Neural cell (in vitro differentiated cells): Measurements from ENCODE around the gene ATF1. TPM values are rescaled to one million over a fixed set of nuclear protein-coding genes. Genes with fewer than 3 reads are reported as not detected.

Experiments used
- H2AFZ ChIP-seq: fragments of 200-600, 300-800 bp; sonication (generic), shearing (Covaris generic); 2 replicates; pipeline ENCODE4 v1.6.0; 2014; ENCODE audit warnings: low read depth, mild to moderate bottlenecking, antibody characterized with exemption, low read length, moderate library complexity
- H3F3A ChIP-seq: fragments of 200-600 bp; shearing (Covaris generic); 2 replicates; pipeline ENCODE4 v1.6.1; 2016; ENCODE audit warnings: mild to moderate bottlenecking, moderate library complexity, mixed read lengths, antibody characterized with exemption, low read length; ENCODE audit not compliant: insufficient read depth, poor library complexity, severe bottlenecking
- H3K27ac ChIP-seq: fragments of 200-600, 300-800 bp; sonication (generic), shearing (Covaris generic); 2 replicates; pipeline ENCODE4 v1.5.1; 2014; ENCODE audit warnings: mild to moderate bottlenecking, low read length, moderate library complexity
- H3K27me3 ChIP-seq: fragments of 300-800, 200-600 bp; sonication (generic), shearing (Covaris generic); 2 replicates; pipeline ENCODE4 v1.6.0; 2014; ENCODE audit warnings: mild to moderate bottlenecking, low read depth, low read length, moderate library complexity; ENCODE audit not compliant: insufficient read depth
- H3K36me3 ChIP-seq: fragments of 300-800, 200-600 bp; sonication (generic), shearing (Covaris generic); 2 replicates; pipeline ENCODE4 v1.5.1; 2014; ENCODE audit warnings: mild to moderate bottlenecking, antibody characterized with exemption, low read length, moderate library complexity; ENCODE audit not compliant: insufficient read depth
- H3K4me2 ChIP-seq: fragments of 300-800, 200-600 bp; sonication (generic), shearing (Covaris generic); 2 replicates; pipeline ENCODE4 v1.6.0; 2014; ENCODE audit warnings: mild to moderate bottlenecking, low read length
- H3K4me3 ChIP-seq: fragments of 300-800, 200-600 bp; sonication (generic), shearing (Covaris generic); 2 replicates; pipeline ENCODE4 v1.5.1; 2014; ENCODE audit warnings: mild to moderate bottlenecking, low read length, moderate library complexity
- H3K79me2 ChIP-seq: fragments of 200-600 bp; shearing (Covaris generic); replicated peaks from 2 replicates; pipeline ENCODE4 v1.6.0; 2014; ENCODE audit warnings: mild to moderate bottlenecking, low read length, moderate library complexity; ENCODE audit not compliant: insufficient read depth
- H3K9ac ChIP-seq: fragments of 300-800, 200-600 bp; sonication (generic), shearing (Covaris generic); 2 replicates; pipeline ENCODE4 v1.6.1; 2016; ENCODE audit warnings: mild to moderate bottlenecking, low read length, mixed read lengths
- H3K9me2 ChIP-seq: fragments of 200-600 bp; shearing (Covaris generic); 2 replicates; pipeline ENCODE4 v1.6.1; 2016; ENCODE audit warnings: mild to moderate bottlenecking, low read length, mixed read lengths; ENCODE audit not compliant: insufficient read depth
- H3K9me3 ChIP-seq: fragments of 200-600, 300-800 bp; sonication (generic), shearing (Covaris generic); 2 replicates; pipeline ENCODE4 v1.6.1; 2016; ENCODE audit warnings: mild to moderate bottlenecking, mixed run types, low read length, moderate library complexity, mixed read lengths
- H4K20me1 ChIP-seq: fragments of 200-600 bp; shearing (Covaris generic); 2 replicates; pipeline ENCODE4 v1.6.1; 2016; ENCODE audit warnings: mild to moderate bottlenecking, mixed run types; ENCODE audit not compliant: insufficient read depth
- CTCF ChIP-seq: fragments of 450-650 bp; IDR thresholded peaks from 2 replicates; pipeline ENCODE4 v1.5.1; 2014; ENCODE audit warnings: antibody characterized with exemption, mild to moderate bottlenecking, moderate library complexity; ENCODE audit not compliant: poor library complexity, severe bottlenecking
- EP300 ChIP-seq: fragments of 450-650 bp; conservative IDR thresholded peaks from 2 replicates; pipeline ENCODE4 v1.6.1; 2014; ENCODE audit warnings: antibody characterized with exemption, mild to moderate bottlenecking, moderate library complexity; ENCODE audit not compliant: poor library complexity, severe bottlenecking
- EZH2 ChIP-seq: fragments of 200-600, 300-800 bp; shearing (Covaris generic), sonication (generic); IDR thresholded peaks from 2 replicates; pipeline ENCODE4 v1.6.1; 2014; ENCODE audit warnings: antibody characterized with exemption, low read length, borderline replicate concordance, mild to moderate bottlenecking; ENCODE audit not compliant: insufficient read depth, poor library complexity, severe bottlenecking
- MXI1 ChIP-seq: fragments of 450-650 bp; conservative IDR thresholded peaks from 2 replicates; pipeline ENCODE4 v1.6.1; 2014; ENCODE audit warnings: antibody characterized with exemption, mild to moderate bottlenecking; ENCODE audit not compliant: poor library complexity, severe bottlenecking
- POLR2AphosphoS5 ChIP-seq: IDR thresholded peaks from 2 replicates; pipeline ENCODE4 v1.6.1; 2012
- RAD21 ChIP-seq: fragments of 450-650 bp; conservative IDR thresholded peaks from 2 replicates; pipeline ENCODE4 v1.6.1; 2014; ENCODE audit warnings: antibody characterized with exemption, mild to moderate bottlenecking, moderate library complexity
- REST ChIP-seq: IDR thresholded peaks from 2 replicates; pipeline ENCODE4 v1.6.1; 2012; ENCODE audit warnings: borderline replicate concordance
- SMC3 ChIP-seq: fragments of 450-650 bp; conservative IDR thresholded peaks from 2 replicates; pipeline ENCODE4 v1.6.1; 2014; ENCODE audit warnings: antibody characterized with exemption, mild to moderate bottlenecking, moderate library complexity; ENCODE audit not compliant: poor library complexity
- TAF1 ChIP-seq: IDR thresholded peaks from 2 replicates; pipeline ENCODE4 v1.6.1; 2012; ENCODE audit warnings: low read depth
- polyA plus RNA-seq: library from polyadenylated mRNA; depleted of rRNA; stranded (reverse); fragments of >200 nt; gene quantifications from 2 replicates; pipeline ENCODE4 v1.2.3, GENCODE V29; 2014

The ATF1 gene
- polyA plus RNA-seq, 1 donor from 2014 or later, result 11.3 TPM

GRCh38 chr12:50859621-50860310 is 95.9 kb downstream of the ATF1 start:
- no peak overlapping the region for H3K4me3 ChIP-seq
- no peak overlapping the region for H3K27ac ChIP-seq
- no peak for TF ChIP-seq EZH2
- TF ChIP-seq MXI1, result no peak
- no peak overlapping the region for H2AFZ ChIP-seq
- no peaks in the 10 kb centered on the region for H4K20me1 ChIP-seq
- H3K9me2 ChIP-seq, result no peaks in the 10 kb centered on the region
- no peak overlapping the region for H3K9ac ChIP-seq
- H3K4me2 ChIP-seq, result no peak overlapping the region
- H3K36me3 ChIP-seq, result no peaks in the 10 kb centered on the region
- no peaks in the 10 kb centered on the region for H3K9me3 ChIP-seq
- H3F3A ChIP-seq, result no peaks in the 10 kb centered on the region
- H3K79me2 ChIP-seq, result no peaks in the 10 kb centered on the region
- no peaks in the 10 kb centered on the region for H3K27me3 ChIP-seq

- Histone ChIP-seq H4K20me1 (no peaks in the 10 kb centered on the region), H3K9me2 (no peaks in the 10 kb centered on the region), H3K27ac (no peak overlapping the region), H3K36me3 (no peaks in the 10 kb centered on the region), H3K4me2 (no peak overlapping the region), H3K79me2 (no peaks in the 10 kb centered on the region), H3K9me3 (no peaks in the 10 kb centered on the region), H2AFZ (no peak overlapping the region), H3F3A (no peaks in the 10 kb centered on the region), H3K27me3 (no peaks in the 10 kb centered on the region), H3K4me3 (no peak overlapping the region), H3K9ac (no peak overlapping the region)
- TF ChIP-seq TAF1 (no peak), POLR2AphosphoS5 (no peak), MXI1 (no peak), SMC3 (no peak), EP300 (no peak), RAD21 (no peak), REST (no peak), CTCF (no peak), EZH2 (no peak)
These were observed 98.4 kb downstream of the ATF1 start for GRCh38 chr12:50862316-50862715.
